ELR (cell line): ENCODE results near the gene LRPAP1.

Experiments
- DNase-seq: peaks from one replicate; pipeline ENCODE4 v3.0.0-alpha.2; 2015; ENCODE audit warnings: low read depth

LRPAP1 gene

DNA sequence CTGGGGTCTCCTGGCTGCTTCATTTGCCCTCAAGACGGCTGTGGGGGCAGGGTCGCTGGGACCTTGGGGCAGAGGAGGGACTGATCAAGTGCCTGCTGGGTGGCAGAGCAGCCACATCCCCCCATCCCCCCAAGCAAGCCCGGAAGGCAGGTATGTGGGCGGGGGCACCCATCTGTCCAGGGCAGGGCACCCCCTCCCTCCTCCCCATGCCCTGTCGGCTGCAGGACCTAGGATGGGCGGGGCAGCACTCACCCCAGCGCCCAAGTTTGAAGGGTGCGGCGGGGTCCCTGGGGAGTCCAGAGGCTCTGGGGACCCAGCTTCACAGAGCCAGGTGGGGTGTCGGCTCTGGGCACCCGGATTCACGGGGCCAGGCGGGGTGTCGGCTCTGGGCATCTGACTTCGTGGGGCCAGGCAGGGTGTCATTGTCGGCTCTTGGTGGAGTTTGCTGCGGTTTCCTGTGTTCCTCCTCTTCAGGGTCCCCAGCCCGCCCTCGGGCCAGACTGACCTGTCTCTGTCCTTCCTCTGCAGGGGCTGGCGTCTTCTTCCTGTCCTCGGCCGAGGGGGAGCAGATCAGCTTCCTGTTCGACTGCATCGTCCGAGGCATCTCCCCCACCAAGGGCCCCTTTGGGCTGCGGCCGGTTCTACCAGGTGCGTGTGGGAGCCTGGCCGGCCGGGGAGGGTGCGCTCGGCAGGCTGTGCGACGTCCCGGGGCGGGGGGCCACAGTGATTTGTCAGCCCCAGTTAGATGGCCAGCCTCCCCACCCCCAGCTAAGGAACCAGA, 47.0 kb downstream of the LRPAP1 start:
- no peak for DNase-seq

DNA sequence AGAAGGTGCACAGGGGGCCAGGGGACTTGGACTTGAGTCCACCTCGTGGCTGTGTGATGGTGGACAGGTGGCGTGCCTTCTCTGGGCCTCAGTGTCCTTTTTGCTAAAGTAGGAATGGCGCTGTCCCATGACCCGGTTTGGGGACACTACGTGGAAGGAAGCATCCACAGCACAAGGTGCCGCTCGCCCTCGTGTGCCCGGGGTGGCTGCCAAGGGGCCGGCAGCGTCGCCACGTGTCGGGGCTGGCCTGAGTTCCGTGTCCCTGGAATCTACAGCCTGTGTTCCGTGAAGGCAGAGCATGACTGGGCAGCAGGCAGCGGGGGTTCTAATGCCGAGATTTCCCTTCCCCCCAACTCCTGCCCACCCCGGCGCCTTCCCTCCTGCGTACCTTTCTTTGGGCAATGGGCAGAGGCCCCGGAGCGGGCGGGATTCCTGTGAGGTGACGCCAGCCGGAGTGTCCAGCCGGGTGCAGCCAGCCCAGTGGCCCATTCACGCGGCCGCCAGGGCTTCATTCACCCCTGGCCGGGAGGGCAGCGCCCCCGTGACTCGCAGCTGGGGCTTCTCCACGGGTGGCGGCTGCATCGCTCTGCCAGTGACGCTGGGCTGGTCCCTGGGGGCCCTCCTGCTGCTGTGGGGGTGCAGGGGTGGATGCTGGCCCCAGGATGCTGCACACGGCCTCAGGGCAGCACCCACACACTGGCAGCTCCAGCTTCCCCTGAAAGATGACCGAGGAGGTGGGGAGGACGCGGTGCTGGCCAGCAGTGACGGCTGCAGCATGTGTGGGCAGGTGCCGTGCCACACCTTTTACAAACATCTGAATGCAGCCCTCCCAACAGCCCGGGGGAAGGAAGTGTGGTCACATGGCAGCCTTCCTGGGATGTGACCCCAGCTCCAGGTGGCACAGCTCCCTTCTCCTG, 47.9 kb downstream of the LRPAP1 start:
- DNase-seq: no peak

DNA sequence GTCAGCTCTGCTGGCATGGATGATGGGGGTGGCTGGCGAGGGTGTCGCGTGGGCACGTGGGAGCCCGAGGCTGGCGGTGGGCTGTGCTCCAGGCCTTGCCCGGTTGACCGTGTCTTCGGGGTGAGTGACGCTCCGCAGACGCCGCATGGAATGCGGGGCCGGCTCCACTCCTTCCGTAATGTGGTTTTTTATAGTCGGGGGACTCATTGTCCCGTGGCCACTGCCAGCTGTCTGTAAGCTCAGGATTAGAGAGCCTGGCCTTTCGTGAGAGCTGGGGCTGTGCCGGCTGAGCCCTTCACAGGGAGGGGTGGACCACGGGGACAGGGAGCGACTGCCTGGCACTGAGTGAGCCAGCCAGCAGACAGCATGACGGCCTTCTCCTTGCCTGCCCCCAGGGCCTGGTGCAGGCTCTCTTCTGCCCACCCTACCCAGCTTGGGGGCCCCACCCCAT, 48.7 kb downstream of the LRPAP1 start:
- DNase-seq: peak; percentile 40

DNA sequence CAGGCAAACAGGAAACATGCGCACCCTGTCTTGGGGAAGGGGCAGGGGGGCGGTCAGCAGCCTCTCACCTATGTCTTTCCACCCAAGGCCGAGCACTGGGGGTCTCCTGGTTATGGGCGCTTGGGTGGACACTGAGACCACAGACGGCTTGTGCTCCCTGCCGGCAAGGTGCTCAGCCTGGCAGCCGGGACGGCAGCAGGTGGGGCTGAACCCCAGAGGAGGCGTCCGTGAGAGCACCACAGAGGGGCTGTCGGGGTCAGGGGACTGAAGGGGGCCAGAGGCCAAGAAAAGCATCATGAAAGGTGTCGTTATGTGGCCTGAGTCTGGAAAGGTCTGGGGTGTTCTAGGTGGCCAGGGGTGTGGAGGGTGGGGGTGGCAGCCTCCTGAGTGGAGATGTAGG, 49.5 kb downstream of the LRPAP1 start:
- no peak for DNase-seq

DNA sequence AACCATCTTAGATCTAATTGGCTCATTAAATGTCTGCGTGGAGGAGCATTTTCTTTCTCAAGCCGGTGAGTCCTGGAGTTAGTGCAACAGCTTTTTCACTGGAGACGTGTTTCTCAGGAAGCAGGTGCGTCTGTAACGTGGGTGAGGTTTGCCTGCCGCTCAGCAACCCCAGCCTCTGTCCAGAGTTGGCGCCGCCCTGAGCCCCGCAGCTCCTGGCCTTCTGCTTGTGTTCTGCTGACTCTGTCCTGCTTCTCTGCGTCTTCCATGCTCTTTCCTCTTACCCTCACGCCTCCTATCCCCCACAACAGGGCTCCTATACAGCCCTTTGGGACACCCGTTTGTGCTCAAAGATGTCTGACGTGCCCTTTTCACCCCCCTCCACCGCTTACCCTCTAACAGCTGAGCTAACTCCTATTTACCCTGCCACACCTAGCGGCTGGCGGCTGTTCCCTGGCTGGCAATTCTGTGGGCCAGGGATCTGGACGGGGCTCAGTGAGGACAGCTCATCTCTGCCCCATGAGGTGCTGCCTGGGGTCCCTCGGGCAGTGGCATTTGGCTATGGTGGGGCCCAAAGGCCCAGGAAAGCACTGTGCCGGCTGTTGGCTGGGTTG, 50.3 kb downstream of the LRPAP1 start:
- DNase-seq: no peak

DNA sequence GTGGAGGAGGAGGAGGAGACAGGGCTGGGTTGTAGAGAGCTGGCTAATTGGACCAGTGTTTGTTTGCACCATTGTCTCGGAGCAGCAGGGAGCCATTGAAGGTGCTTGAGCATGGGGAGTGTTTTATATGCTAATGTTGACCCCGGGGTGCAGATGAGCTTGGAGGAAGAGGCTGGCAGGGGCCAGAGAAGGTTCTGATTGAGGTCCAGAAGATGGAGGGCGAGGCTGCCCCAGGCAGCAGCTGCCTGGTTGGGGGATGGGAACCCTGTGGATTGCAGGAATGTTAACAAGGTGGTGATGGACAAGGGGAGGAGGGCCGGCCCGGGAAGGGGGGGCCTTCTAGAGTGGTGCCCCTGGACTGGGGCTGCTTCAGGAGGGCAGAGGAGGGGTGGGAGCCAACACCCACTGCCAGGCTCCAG, 51.1 kb downstream of the LRPAP1 start:
- DNase-seq: no peak

DNA sequence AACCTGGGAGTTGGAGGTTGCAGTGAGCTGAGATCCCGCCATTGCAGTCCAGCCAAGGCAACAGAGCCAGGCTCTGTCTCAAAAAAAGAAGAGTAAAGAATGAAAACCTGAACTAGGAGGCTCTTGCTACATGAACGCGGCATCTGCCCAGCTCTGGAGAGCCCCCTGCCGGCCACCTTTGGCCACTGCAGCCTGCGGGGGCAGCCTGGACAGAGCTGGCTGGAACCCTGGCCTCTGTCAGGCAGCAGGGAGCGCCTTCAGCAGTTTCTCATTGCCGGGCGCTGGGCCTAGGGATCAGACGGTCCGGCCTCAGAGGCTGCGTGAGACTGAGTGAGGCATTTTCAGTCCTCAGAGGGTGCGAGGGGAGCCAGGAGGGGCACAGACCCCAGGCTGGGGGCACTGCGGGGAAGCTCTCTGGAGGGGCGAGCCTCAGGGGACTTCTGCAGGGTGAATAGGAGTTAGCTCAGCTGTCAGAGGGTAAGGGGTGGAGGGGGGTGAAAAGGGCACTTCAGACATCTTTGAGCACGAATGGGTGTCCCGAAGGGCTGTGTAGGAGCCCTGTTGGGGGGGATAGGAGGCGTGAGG, 51.6 kb downstream of the LRPAP1 start:
- peak; percentile 65 for DNase-seq

DNA sequence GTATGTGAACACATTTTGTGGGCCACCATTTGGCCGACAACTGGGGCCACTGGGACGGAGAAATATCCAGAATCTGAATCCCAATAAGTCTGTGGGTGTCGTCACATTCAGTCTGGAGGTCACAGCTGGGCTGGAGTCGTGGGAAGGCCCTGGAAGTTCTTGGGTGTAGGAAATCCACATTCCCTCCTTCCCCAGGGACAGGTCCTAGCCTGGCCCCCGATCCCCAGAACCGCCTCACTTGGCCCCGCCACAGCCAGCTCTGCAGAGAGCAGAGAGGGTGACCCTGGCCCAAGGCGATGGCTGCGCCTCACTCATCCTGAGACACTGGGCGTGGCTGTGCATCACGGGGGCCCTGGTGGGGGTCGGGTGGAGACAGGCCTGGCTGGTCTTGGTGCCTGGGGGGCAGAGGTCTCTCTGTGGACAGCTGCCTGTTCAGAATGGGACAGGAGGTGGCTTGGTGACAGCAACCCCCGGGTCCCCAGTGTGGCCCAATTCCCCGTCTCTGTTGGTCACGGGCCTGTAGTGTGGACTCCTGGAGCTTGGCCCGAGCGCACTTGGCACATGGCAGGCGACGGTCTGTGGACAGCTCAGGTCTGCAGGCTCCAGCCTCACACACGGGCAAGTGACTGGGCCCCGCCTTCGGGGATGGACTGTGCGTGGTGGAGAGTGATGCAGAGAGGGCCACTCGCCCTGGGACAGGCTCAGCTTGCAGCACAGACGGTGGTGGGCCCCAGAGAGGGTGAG, 52.7 kb downstream of the LRPAP1 start:
- DNase-seq: no peak

DNA sequence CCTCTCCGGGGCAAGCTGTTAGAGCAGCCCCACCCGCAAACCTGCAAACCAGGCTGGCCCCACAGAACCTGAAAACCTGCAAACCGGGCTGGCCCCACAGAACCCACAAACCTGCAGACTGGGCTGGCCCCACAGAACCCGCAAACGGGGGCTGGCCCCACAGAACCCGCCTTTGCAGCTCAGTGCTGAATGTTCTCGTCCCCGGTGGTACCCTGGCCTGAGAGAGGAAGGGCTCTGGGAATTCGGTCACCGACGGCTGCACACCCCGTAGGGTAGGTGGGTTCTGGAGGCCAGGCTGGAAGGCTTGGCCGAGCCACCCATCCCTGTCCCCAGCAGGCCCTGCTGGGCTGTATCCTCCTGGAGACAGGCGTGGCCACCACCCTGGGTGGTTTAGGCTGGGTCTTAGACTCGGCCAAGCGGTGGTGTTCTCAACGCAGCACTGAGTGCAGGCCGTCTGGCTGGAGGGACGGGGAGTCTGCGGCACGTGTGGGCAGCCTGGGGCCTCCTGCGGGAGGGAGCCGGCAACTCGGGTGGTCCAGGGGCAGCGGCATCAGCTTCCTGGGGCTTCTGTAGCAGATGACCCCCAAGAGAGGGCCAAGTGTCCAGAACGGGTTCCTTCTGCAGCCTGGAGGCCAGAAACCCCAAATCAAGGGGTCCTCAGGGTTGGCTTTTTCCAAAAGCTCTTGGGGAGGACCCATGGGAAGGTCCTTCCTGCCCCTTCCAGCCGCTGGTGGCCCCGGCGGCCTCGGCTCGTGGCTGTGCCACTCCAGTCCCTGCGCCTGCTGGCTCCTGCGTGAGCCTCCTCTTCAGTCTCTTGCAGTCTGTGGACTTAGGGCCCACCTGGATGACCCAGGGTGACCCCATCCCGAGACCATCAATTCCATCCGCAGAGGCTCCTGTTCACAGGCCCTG, 53.5 kb downstream of the LRPAP1 start:
- no peak for DNase-seq

DNA sequence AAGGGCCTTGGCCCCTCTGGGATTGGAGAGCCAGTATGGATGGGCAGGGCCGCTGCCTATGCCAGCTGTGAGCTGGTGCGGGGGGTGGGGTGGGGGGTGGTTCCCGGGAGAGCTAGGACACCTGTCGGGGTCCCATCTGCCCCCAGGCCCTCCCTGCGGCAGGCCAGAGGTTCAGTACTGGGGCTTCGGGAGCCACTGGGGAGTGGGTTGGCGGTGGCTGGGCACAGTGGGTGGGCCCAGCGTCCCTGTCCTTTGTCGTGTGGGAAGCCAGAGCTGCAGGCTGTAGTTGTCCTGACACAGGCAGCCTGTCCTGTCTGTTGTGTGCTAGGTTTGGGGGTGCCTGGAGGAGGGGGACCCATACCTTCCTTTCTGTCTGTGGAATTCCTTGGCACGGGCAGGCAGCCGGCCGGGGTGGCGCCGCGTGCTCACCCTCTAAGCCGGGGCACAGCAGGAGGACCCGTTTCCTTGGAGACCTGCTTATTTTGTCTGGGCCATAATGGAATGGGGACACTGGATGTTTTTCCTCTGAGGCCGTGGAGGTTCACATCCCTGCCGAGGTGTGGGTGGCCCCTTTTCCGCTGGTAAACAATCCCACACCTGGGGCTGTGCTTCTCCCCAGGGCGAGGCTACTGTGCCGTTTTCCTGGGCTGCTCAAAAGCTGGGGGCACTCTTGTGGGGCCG, 54.3 kb downstream of the LRPAP1 start:
- no peak for DNase-seq

DNA sequence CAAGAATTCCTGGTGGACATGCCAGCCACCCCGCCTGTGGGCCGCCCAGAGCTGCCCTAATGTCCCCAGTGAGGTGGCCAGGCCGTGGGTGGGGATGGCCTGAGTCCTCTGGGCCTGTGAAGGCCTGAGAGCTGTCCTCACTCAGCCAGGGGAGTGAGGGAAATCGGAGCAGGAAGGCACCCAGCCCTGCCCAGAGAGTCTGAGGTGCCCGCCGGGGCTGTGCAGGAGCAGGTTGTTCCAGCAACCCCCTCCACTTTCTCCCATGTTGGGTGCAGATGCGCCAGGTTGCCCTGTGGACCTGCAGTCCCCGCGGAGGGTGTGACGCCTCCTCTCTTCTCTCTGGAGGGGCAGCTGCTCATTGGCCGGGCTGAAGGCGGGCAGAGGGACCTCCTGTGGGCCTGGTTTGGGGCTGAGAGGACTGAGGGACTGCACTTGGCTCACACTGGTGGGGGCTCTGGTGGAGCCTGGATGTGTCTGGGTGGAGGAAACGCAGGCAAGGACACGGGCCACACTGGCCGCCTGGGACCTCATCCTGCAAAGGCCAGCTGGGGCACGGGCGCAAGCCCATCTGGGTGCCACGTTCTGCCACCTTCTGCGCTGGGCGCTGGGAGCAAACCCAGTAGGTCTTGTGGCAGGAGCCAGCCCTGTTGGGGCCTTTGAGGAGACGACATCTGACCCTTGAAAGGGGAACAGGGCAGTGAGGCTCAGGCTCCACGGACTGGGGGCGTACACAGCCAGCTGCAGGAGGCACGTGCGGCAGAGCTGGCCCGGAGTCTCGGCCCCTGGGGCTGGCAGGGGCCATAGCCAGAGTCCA, 55.1 kb downstream of the LRPAP1 start:
- no peak for DNase-seq

DNA sequence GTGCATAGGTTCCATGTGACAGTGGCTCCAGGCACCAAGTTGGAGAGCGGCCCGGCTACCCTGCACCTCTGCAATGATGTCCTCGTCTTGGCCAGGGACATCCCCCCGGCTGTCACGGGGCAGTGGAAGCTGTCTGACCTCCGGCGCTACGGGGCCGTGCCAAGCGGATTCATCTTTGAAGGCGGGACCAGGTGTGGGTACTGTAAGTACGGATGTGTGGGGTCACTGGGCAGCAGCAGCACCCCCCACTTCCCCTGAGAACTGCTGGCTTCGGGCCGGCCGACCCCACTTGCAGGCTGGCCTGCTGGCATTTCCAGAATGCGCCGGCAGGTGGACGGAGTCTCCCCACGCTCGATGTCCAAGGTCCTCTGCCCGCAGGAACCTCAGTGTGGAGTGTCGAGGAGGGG, 55.9 kb downstream of the LRPAP1 start:
- DNase-seq: no peak

DNA sequence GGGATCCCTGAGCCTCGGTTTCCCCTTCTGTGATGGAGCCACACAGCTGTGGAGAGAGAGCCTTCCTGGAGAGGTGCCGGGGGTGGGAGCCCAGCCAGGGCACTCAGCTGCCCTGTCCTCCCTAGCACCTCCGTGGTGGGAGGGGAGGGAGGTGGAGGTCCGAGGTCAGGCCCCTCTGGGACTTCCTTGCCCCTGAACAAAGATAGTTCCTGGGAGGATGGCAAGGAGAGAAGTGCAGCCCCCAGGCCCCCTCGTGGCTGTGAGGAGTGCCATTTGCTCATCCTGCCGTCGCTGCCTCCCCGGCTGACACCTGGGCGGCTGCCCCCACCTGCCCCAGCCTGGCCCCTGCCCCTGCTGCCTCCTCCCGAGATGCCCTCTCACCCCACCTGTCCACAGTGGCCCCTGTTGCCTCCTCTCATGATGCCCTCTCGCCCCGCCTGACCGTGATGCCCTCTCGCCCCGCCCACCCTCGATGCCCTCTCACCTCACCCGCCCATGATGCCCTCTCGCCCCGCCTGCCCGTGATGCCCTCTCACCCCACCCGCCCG, 56.4 kb downstream of the LRPAP1 start:
- no peak for DNase-seq

DNA sequence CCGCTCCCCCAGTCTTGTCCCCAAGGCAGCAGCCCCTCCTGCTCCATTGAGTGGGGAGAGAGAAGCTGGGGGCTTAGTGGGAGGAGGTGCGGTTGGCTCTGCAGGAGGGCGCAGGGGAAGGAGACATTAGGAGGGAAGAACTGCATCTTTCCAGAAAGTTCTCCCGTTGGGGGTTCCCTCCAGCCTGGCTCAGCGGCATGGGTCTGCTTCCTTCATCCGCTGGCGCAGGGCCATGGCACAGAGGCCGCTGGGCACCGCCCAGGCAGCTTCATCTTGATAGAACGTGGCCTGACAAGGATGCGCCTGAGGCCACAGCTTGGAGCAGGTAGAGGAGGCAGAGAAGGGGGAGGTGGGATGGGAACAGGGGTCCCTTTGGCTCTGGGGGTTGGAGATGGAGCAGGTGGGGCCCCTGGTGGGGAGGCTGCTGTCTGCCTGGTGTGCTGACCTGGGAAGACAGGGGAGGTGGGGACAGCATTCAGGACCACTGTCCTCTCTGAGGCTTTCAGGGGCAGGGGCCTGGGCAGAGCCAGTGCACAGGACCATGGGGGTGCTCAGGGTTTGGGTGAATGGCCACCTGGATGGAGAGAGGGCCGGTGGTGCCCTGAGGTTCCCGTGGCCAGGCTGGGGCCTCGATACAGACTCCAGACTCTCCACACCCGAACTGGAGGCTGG, 57.0 kb downstream of the LRPAP1 start:
- DNase-seq: no peak

DNA sequence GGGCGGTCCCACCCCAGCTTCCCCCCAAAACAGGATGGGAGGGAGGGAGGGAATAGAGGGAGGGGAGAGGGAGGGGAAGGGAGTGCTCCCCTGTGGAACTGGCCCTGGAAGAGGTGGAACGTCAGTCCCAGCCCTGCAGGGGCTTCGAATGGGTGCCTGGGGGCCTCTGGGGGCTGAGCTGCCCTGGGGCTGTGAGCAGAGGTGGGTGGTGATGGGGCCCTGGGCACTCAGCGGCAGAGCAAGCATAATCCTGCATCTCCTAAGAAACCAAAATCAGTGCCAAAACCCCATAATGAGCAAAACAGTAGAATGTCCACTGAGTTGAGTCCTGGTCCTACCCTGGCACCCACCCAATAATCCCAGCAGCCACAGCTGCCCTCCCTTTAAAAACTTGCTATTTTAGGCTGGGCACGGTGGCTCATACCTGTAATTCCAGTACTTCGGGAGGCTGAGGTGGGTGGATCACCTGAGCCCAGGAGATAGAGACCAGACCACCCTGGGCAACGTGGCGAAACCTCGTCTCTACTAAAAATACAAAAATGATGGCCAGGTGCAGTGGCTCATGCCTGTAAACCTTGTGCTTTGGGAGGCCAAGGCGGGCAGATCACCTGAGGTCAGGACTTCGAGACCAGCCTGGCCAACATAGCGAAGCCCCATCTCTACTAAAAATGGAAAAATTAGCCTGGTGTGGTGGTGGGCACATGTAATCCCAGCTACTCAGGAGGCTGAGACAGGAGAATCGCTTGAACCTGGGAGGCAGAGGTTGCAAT, 58.0 kb downstream of the LRPAP1 start:
- no peak for DNase-seq

DNA sequence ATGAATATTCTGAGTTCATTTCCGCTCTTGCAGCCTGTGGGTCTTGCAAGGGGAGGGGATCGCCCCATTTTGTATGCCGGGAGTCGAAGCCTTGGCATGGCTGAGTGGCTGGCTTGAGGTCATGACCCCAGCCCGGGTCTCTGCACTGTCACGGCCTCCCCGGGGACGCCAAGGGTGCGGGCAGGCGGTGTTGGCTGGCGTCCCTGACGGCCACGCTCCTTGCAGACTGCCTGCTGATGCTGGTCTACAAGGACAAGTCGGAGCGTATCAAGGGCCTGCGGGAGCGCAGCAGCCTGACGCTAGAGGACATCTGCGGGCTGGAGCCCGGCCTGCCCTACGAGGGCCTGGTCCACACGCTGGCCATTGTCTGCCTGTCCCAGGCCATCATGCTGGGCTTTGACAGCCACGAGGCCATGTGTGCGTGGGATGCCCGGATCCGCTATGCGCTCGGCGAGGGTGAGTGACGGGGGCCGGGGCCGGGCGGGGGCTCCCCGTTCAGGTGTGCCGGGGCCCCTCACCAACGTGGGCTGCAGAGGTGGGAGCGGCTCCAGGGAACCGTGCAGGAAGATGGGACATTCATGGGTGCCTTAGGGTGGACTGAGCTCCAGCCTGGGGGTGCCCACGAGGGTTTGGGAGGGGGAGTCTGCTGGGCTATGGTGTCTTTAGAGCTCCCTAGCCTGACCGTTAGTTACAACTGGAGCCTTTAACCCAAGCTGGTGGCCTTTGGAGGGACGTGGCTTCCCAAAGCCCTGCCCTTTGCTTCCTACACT, 58.9 kb downstream of the LRPAP1 start:
- no peak for DNase-seq
